GM23338 (cell line): ENCODE data around the gene EMC10. TPM values are rescaled to one million over a fixed set of nuclear protein-coding genes. Genes with fewer than 3 reads are reported as not detected.
A peak's percentile ranks its signal among the peaks of the same experiment; 100 is the strongest.

Source experiments
- ATAC-seq: fragments of 200-7000 bp; cut with Tn5 transposase; 3 replicates; pipeline ENCODE4 v1.9.1; 2020
- DNase-seq: peaks from one replicate; pipeline ENCODE4 v3.0.0-alpha.2; 2015; ENCODE audit warnings: low spot score
- H2AFZ ChIP-seq: fragments of 200-600 bp; sonication (generic); 2 replicates; pipeline ENCODE4 v1.8.0; 2016; ENCODE audit warnings: antibody characterized with exemption, mild to moderate bottlenecking, moderate library complexity
- H3F3A ChIP-seq: fragments of 200-600 bp; sonication (generic); replicated peaks from 2 replicates; pipeline ENCODE4 v1.8.0; 2017; ENCODE audit warnings: antibody characterized with exemption, mixed run types, low read depth
- H3K27ac ChIP-seq: fragments of 200-600 bp; sonication (generic); 2 replicates; pipeline ENCODE4 v1.6.1; 2016; ENCODE audit warnings: low read depth
- H3K27me3 ChIP-seq: fragments of 200-600 bp; sonication (generic); 2 replicates; pipeline ENCODE4 v1.8.0; 2016; ENCODE audit warnings: mild to moderate bottlenecking, mixed run types, moderate library complexity; ENCODE audit not compliant: insufficient read depth
- H3K36me3 ChIP-seq: fragments of 200-600 bp; sonication (generic); 2 replicates; pipeline ENCODE4 v1.8.0; 2016; ENCODE audit warnings: mild to moderate bottlenecking; ENCODE audit not compliant: insufficient read depth
- H3K4me1 ChIP-seq: fragments of 200-600 bp; sonication (generic); 2 replicates; pipeline ENCODE4 v1.8.0; 2016; ENCODE audit warnings: mild to moderate bottlenecking, moderate library complexity; ENCODE audit not compliant: insufficient read depth
- H3K4me2 ChIP-seq: fragments of 200-600 bp; sonication (generic); 2 replicates; pipeline ENCODE4 v1.7.1; 2017; ENCODE audit warnings: mixed run types
- H3K4me3 ChIP-seq: fragments of 200-600 bp; sonication (generic); 2 replicates; pipeline ENCODE4 v1.6.1; 2016; ENCODE audit warnings: mixed run types
- H3K79me2 ChIP-seq: fragments of 200-600 bp; sonication (generic); replicated peaks from 2 replicates; pipeline ENCODE4 v1.8.0; 2017; ENCODE audit warnings: mild to moderate bottlenecking; ENCODE audit not compliant: insufficient read depth
- H3K9me2 ChIP-seq: fragments of 200-600 bp; sonication (generic); 2 replicates; pipeline ENCODE4 v1.8.0; 2017; ENCODE audit not compliant: insufficient read depth
- H4K20me1 ChIP-seq: fragments of 200-600 bp; sonication (generic); replicated peaks from 2 replicates; pipeline ENCODE4 v1.8.0; 2017; ENCODE audit warnings: mild to moderate bottlenecking; ENCODE audit not compliant: insufficient read depth
- H3K27ac Mint-ChIP-seq: 2 replicates; pipeline ENCODE4 v1.8.0; 2020; ENCODE audit warnings: inconsistent platforms, mild to moderate bottlenecking, moderate library complexity, mixed read lengths
- H3K27me3 Mint-ChIP-seq: 3 replicates; pipeline ENCODE4 v1.8.0; 2022; ENCODE audit warnings: low read depth, mild to moderate bottlenecking, moderate library complexity, mixed read lengths, inconsistent platforms; ENCODE audit not compliant: insufficient read depth, poor library complexity
- H3K36me3 Mint-ChIP-seq: 3 replicates; pipeline ENCODE4 v1.8.0; 2021; ENCODE audit warnings: low read depth, mild to moderate bottlenecking, inconsistent platforms, moderate library complexity, mixed read lengths
- H3K4me1 Mint-ChIP-seq: 3 replicates; pipeline ENCODE4 v1.8.0; 2020; ENCODE audit warnings: mild to moderate bottlenecking, inconsistent platforms, mixed read lengths
- H3K4me3 Mint-ChIP-seq: 3 replicates; pipeline ENCODE4 v1.8.0; 2021; ENCODE audit warnings: moderate library complexity, mild to moderate bottlenecking, inconsistent platforms, mixed read lengths
- H3K9me3 Mint-ChIP-seq: 3 replicates; pipeline ENCODE4 v1.8.0; 2020; ENCODE audit warnings: moderate library complexity, mild to moderate bottlenecking, inconsistent platforms, mixed read lengths
- CTCF ChIP-seq, 2 experiments: fragments of 200-600 bp in 1 of 2; sonication (generic) in 1 of 2; conservative IDR thresholded peaks; 2 replicates each; pipeline versions ENCODE4 v1.5.1 to v1.6.1; 2016 to 2017; ENCODE audit warnings: antibody characterized with exemption in 2 of 2, low read depth in 2 of 2, mild to moderate bottlenecking in 2 of 2, moderate library complexity in 1 of 2
- EZH2 ChIP-seq: fragments of 200-600 bp; sonication (generic); IDR thresholded peaks from one replicate; pipeline ENCODE4 v1.8.0; 2017; ENCODE audit warnings: antibody characterized with exemption, mild to moderate bottlenecking, low read depth; ENCODE audit not compliant: unreplicated experiment
- EZH2phosphoT487 ChIP-seq: fragments of 200-600 bp; sonication (generic); IDR thresholded peaks from one replicate; pipeline ENCODE4 v1.8.1; 2018; ENCODE audit warnings: antibody characterized with exemption; ENCODE audit not compliant: unreplicated experiment
- REST ChIP-seq: IDR thresholded peaks from one replicate; pipeline ENCODE4 v1.6.1; 2018; ENCODE audit warnings: antibody characterized with exemption; ENCODE audit not compliant: unreplicated experiment
- ZNF114 ChIP-seq: fragments of 250-450 bp; sonication (Bioruptor Pico); IDR thresholded peaks from 2 replicates; pipeline ENCODE4 v1.5.0; 2020; ENCODE audit warnings: mild to moderate bottlenecking, moderate library complexity
- ZNF462 ChIP-seq: fragments of 250-450 bp; sonication (Bioruptor Pico); IDR thresholded peaks from 2 replicates; pipeline ENCODE4 v1.5.0; 2020; ENCODE audit warnings: mild to moderate bottlenecking, moderate library complexity
- polyA plus RNA-seq: library from polyadenylated mRNA; unstranded; fragments of >200 nt; fragmentation: Nextera tagmentation; extraction: Ambion mirVana; gene quantifications from 2 replicates; pipeline ENCODE4 v1.2.1, GENCODE V29; 2016
- total RNA-seq: library from RNA; depleted of rRNA; stranded (reverse); fragments of >200 nt; shearing (Covaris generic); gene quantifications from 2 replicates; pipeline ENCODE4 v1.2.3, GENCODE V29; 2014

Gene EMC10
- total and polyA plus RNA-seq, 2 experiments from 2014 or later = 24.8 to 113 TPM

- peaks cover 56% of the 10 kb centered on the region for H3K9me3 Mint-ChIP-seq
- no peaks in the 10 kb centered on the region for H3K9me2 ChIP-seq
- no peaks in the 10 kb centered on the region for H3F3A ChIP-seq
- peaks cover 49% of the 10 kb centered on the region for H3K27me3 ChIP-seq
- H4K20me1 ChIP-seq = no peaks in the 10 kb centered on the region
- no peaks in the 10 kb centered on the region for H3K79me2 ChIP-seq
- peak overlapping the region; percentile 80; the same call in 1 of the 2 replicates for H3K4me2 ChIP-seq
- ATAC-seq = no peak
- peak overlapping the region; percentile 53; the same call in 1 of the 2 replicates for H3K4me3 ChIP-seq
- H3K27me3 Mint-ChIP-seq = peaks cover 11% of the 10 kb centered on the region
- H2AFZ ChIP-seq = no peak overlapping the region
- H3K27ac ChIP-seq = no peak overlapping the region
- H3K27ac Mint-ChIP-seq = no peak overlapping the region
- H3K4me3 Mint-ChIP-seq = no peak overlapping the region
- peaks cover 7% of the 10 kb centered on the region; the same call in 1 of the 2 replicates for H3K4me1 ChIP-seq
- peaks cover 18% of the 10 kb centered on the region for H3K36me3 Mint-ChIP-seq
- no peaks in the 10 kb centered on the region for H3K4me1 Mint-ChIP-seq
- no peaks in the 10 kb centered on the region for H3K36me3 ChIP-seq
- no peak for TF ChIP-seq ZNF114
- TF ChIP-seq EZH2phosphoT487 = no peak
- TF ChIP-seq CTCF (conservative IDR thresholded peaks at IDR 0.05; ENCODE audit: low read depth in 2 of 2) = no peak
- TF ChIP-seq ZNF462 (CRISPR knock-in tag) = no peak
- no peak for TF ChIP-seq REST
- TF ChIP-seq EZH2 = no peak
- DNase-seq = no peak
These were observed 24.4 kb downstream of the EMC10 start for GRCh38 chr19:50500753-50501151.
